Breast epithelium (tissue), 3 donors: ENCODE data around the gene CX3CR1.

Experiments used
- CTCF ChIP-seq, 3 donors: fragments of 450-650 bp; IDR thresholded peaks; one replicate each; pipeline ENCODE4 v1.5.1; 2016 to 2017; ENCODE audit warnings: antibody characterized with exemption in 3 of 3, mild to moderate bottlenecking in 3 of 3, moderate library complexity in 3 of 3
- POLR2A ChIP-seq: fragments of 450-650 bp; IDR thresholded peaks from one replicate; pipeline ENCODE4 v1.6.1; 2016; ENCODE audit warnings: antibody characterized with exemption, mild to moderate bottlenecking, moderate library complexity

GRCh38 chr3:39222462-39222861 lies 57.4 kb downstream of the CX3CR1 start:
- TF ChIP-seq CTCF (IDR thresholded peaks at IDR 0.05) = no peak
- TF ChIP-seq POLR2A = no peak
